ENCODE results near the gene SP8. TPM values are rescaled to one million over a fixed set of nuclear protein-coding genes. Genes with fewer than 3 reads are reported as not detected.

SP8 gene
- total and polyA plus RNA-seq, 4 donors: not detected

DNA sequence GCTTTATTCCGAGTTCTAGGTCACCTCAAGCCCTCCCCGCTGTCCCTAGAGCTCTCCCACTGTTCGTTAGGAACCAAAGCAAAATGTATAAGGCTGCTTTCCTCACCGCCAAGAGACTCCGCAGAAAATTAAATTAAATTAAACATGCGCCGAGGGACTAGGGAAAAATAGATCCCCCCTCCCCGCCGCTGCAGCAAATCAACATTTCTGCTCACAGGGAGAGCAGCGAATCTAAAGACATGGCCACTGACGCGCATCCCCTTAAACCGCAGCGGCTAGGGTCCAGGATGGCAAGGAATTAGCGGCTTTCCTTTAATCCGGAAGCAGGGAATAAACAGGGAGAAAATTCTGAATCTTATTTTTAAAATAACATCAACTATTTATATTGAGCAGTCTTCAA lies 7.6 kb downstream of the SP8 start:
- no peak overlapping the region for H3K9ac ChIP-seq (ENCODE audit: low read depth in 1 of 2, low read length in 2 of 2)
- H3K9me3 ChIP-seq (ENCODE audit: control insufficient read depth in 4 of 4, low read length in 3 of 4): no peaks in the 10 kb centered on the region
- no peak overlapping the region for H3K27ac ChIP-seq (ENCODE audit: low read depth in 1 of 2, low read length in 2 of 2)
- DNase-seq (ENCODE audit: low spot score): no peak
- peaks cover 6 to 16% (median 12%) of the 10 kb centered on the region in 4 donors for H3K4me1 ChIP-seq (ENCODE audit: control insufficient read depth in 4 of 4, insufficient read depth in 4 of 4, low read length in 3 of 4)
- no peak overlapping the region for H3K4me3 ChIP-seq (ENCODE audit: low read depth in 1 of 3, low read length in 3 of 3)
- H3K36me3 ChIP-seq (ENCODE audit: control insufficient read depth in 4 of 4, insufficient read depth in 3 of 4, low read depth in 1 of 4, low read length in 3 of 4): no peaks in the 10 kb centered on the region
- 36% methylated on average over 16 of the region's 16 CpGs for WGBS
- TF ChIP-seq FOXA2 (IDR thresholded peaks at IDR 0.05) (no peak), ATF3 (IDR thresholded peaks at IDR 0.05) (no peak), MAX (IDR thresholded peaks at IDR 0.05) (no peak), TAF1 (conservative IDR thresholded peaks at IDR 0.05) (no peak), EGR1 (IDR thresholded peaks at IDR 0.05; ENCODE audit: low read depth in 2 of 2) (no peak), SP1 (IDR thresholded peaks at IDR 0.05) (no peak), CTCF (IDR thresholded peaks at IDR 0.05; ENCODE audit: low read depth, low read length, missing input control) (no peak), GABPA (IDR thresholded peaks at IDR 0.05 in 1 of 2, conservative IDR thresholded peaks at IDR 0.05 in 1 of 2) (no peak), YY1 (IDR thresholded peaks at IDR 0.05) (no peak), HNF4G (IDR thresholded peaks at IDR 0.05) (no peak), JUND (IDR thresholded peaks at IDR 0.05) (no peak), FOXA1 (IDR thresholded peaks at IDR 0.05) (no peak), RAD21 (IDR thresholded peaks at IDR 0.05) (no peak), NR2F2 (IDR thresholded peaks at IDR 0.05) (no peak), ZBTB33 (IDR thresholded peaks at IDR 0.05) (no peak), RXRA (IDR thresholded peaks at IDR 0.05) (no peak), HNF4A (conservative IDR thresholded peaks at IDR 0.05) (no peak)
- TF ChIP-seq, protein P1, sequence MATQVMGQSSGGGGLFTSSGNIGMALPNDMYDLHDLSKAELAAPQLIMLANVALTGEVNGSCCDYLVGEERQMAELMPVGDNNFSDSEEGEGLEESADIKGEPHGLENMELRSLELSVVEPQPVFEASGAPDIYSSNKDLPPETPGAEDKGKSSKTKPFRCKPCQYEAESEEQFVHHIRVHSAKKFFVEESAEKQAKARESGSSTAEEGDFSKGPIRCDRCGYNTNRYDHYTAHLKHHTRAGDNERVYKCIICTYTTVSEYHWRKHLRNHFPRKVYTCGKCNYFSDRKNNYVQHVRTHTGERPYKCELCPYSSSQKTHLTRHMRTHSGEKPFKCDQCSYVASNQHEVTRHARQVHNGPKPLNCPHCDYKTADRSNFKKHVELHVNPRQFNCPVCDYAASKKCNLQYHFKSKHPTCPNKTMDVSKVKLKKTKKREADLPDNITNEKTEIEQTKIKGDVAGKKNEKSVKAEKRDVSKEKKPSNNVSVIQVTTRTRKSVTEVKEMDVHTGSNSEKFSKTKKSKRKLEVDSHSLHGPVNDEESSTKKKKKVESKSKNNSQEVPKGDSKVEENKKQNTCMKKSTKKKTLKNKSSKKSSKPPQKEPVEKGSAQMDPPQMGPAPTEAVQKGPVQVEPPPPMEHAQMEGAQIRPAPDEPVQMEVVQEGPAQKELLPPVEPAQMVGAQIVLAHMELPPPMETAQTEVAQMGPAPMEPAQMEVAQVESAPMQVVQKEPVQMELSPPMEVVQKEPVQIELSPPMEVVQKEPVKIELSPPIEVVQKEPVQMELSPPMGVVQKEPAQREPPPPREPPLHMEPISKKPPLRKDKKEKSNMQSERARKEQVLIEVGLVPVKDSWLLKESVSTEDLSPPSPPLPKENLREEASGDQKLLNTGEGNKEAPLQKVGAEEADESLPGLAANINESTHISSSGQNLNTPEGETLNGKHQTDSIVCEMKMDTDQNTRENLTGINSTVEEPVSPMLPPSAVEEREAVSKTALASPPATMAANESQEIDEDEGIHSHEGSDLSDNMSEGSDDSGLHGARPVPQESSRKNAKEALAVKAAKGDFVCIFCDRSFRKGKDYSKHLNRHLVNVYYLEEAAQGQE (IDR thresholded peaks at IDR 0.05): no peak
- peaks cover 0 to 39% (median 18%) of the 10 kb centered on the region in 4 donors for H3K27me3 ChIP-seq (ENCODE audit: control insufficient read depth in 4 of 4, insufficient read depth in 4 of 4, low read length in 3 of 4)
